HG02973 (cell line): ENCODE results near the gene TMEM184B.

ENCODE experiments used
- ATAC-seq: cut with Tn5 transposase; IDR thresholded peaks from one replicate; pipeline ENCODE4 v1.9.1; 2021; ENCODE audit warnings: moderate library complexity; ENCODE audit not compliant: unreplicated experiment

TMEM184B gene

GRCh38 chr22:38208551-38208968 lies 64.2 kb downstream of the TMEM184B start:
- ATAC-seq = no peak

- no peak for ATAC-seq
These were observed 64.8 kb downstream of the TMEM184B start for GRCh38 chr22:38207898-38208432.

- no peak for ATAC-seq
These were observed 67.3 kb downstream of the TMEM184B start for GRCh38 chr22:38205261-38206128.

DNA sequence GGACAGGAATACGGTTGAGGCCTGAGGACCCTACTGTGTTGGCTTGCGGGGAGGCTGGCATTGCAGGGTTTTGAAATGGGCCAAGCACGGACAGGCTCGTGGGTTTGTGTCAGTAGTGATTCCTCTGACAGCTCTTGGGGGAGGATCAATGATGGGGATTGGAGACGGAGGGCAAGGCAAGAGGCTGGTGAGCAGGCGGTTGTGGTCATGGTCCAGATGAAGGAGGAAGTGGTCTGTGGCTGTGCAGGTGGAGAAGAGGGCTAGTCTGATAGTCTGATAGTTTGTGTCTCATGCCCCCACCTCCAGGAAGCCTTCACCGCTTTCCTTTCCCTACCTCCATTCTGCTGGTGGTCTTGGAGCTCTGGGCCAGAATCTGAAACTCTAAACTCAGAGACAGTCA lies 68.0 kb downstream of the TMEM184B start:
- ATAC-seq = no peak

DNA sequence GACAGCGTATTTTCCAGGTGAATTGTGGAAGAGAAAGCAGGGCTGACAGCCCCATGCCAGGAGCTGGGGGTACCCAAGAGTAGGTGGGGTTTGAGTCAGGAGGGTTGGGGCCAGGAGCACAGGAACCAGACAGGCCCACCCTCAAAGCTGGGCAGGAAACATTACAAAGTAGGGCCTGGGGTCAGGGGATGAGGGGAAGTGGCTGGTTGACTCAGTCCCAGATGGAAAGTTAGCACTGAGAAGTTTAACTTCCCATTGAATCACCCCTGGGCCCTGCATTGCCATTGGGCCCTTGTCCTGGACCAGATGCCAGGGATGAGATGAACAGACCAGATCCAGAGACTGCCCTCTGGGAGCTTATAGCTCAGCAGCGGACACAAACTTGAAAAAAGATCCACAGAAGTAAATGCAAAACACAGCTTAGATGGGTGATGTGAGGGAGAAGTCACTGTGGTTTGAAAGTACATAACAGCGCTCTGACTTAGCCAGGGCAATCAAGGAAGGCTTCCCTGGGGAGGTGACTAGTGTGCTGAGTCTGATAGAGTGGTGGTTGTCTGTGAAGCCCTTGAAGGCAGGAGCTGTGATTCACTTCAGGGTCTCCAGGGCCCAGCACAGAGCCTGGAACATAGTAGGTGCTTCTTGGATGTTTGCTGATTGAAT lies 68.8 kb downstream of the TMEM184B start:
- ATAC-seq = no peak

GRCh38 chr22:38203090-38203810 lies 69.6 kb downstream of the TMEM184B start:
- no peak for ATAC-seq

- peak; percentile 22 for ATAC-seq
These were observed 70.2 kb downstream of the TMEM184B start for GRCh38 chr22:38202437-38203089.

- ATAC-seq = peak; percentile 44
These were observed 70.9 kb downstream of the TMEM184B start, which contains the start of gene MAFF for GRCh38 chr22:38201711-38202436. Gene MAFF, plus strand, starts transcription at chr22:38201994. Its CDS starts 11,860 bp downstream, at chr22:38213854.

GRCh38 chr22:38201371-38201710 lies 71.5 kb downstream of the TMEM184B start:
- ATAC-seq = no peak

GRCh38 chr22:38199826-38200559 lies 72.8 kb downstream of the TMEM184B start:
- ATAC-seq = no peak

DNA sequence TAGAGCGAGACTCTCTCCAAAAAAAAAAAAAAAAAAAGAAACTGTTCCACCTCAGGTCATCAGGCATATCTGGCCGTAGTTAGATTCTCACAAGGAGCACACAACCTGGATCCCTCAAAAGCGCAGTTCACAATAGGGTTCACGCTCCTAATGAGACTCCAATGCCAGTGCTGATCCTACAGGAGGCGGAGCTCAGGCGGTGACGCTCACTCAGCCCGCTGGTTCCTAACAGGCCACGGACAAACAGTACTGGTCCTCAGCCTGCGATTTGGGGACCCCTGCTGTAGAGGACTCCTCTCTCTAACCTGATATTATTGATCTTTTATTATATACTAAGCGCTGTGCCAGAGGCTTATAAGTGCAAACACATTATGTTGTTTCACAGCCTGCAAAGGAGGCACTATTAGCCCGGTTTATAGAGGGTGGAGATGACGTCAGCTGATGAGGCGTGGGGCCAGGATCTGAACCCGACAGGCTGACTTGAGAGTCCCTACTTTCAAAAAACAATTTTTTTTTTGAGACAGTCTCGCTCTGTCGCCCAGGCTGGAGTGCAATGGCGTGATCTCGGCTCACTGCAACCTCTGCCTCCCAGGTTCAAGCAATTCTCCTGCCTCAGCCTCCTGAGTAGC lies 75.9 kb downstream of the TMEM184B start:
- ATAC-seq = no peak

DNA sequence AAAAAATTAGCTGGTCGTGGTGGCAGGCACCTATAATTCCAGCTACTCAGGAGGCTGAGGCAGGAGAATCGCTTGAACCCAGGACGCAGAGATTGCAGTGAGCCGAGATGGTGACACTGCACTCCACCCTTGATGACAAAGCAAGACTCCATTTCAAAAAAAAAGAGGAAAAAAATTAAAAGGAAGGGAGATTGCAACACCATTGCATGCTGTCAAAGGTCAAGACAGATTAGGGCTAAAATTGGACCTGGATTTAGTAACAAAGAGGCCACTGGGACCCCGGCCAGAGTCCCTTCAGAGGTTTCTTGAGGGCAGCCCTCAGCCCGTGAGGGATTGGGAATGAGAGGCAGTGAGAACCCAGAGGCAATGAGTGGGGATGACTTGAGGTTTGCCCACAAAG lies 79.2 kb downstream of the TMEM184B start:
- no peak for ATAC-seq

GRCh38 chr22:38192475-38192863 lies 80.3 kb downstream of the TMEM184B start:
- ATAC-seq = no peak

GRCh38 chr22:38191731-38192474 lies 80.9 kb downstream of the TMEM184B start:
- no peak for ATAC-seq

- no peak for ATAC-seq
These were observed 81.8 kb downstream of the TMEM184B start for GRCh38 chr22:38191055-38191454.

DNA sequence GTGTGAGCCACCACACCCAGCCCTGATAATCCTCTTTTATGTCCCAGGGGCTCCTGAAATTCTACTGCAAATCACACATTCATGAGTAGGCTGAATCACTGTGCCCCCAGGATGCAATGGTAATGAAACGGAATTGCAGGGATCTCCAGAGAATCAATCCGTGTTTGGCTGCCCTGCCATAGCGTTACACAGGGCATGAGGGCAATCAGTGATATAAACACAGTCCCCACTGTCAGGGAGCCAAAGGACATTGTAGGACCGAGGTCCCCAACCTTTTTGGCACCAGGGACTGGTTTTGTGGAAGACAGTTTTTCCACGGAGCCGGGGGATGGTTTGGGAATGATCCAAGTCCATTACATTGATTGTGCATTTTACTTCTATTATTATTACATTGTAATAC lies 82.2 kb downstream of the TMEM184B start:
- no peak for ATAC-seq

GRCh38 chr22:38189104-38189503 lies 83.7 kb downstream of the TMEM184B start:
- no peak for ATAC-seq
